ENCODE data around the gene HIGD2A. TPM values are rescaled to one million over a fixed set of nuclear protein-coding genes. Genes with fewer than 3 reads are reported as not detected.

HIGD2A gene
- total and polyA plus RNA-seq, 2 donors (not counting 3 experiments of a cell fraction or from before 2014, with no cell fraction given): 96.2 to 210 TPM

GRCh38 chr5:176360894-176361436 lies 27.6 kb upstream of the HIGD2A start:
- Histone ChIP-seq H3K79me2 (ENCODE audit: control insufficient read depth, insufficient read depth, low read length) (peaks cover 42% of the 10 kb centered on the region), H3K4me1 (ENCODE audit: control insufficient read depth, extremely low read depth, insufficient read depth, low read length) (peaks cover 8% of the 10 kb centered on the region), H3K9me1 (replicated peaks; ENCODE audit: control insufficient read depth, extremely low read depth, insufficient read depth, low read length) (no peaks in the 10 kb centered on the region), H2AFZ (ENCODE audit: low read depth, low read length) (peak overlapping the region; percentile 94), H3K27ac (ENCODE audit: insufficient read depth, low read depth, low read length) (peak overlapping the region; percentile 67), H3K9ac (replicated peaks; ENCODE audit: extremely low read depth, insufficient read depth, low read length) (peak overlapping the region; percentile 95), H3K36me3 (ENCODE audit: control insufficient read depth in 2 of 2, extremely low read depth in 1 of 2, insufficient read depth in 2 of 2, low read length in 2 of 2) (peaks cover 0 to 3% of the 10 kb centered on the region in 2 experiments), H3K27me3 (ENCODE audit: control insufficient read depth in 2 of 2, insufficient read depth in 2 of 2, low read length in 2 of 2) (no peaks in the 10 kb centered on the region), H3K4me2 (ENCODE audit: insufficient read depth, low read length) (peak overlapping the region; percentile 75), H3K9me3 (replicated peaks; ENCODE audit: control insufficient read depth, insufficient read depth, low read length) (no peaks in the 10 kb centered on the region), H4K20me1 (replicated peaks; ENCODE audit: control insufficient read depth, extremely low read depth, insufficient read depth, low read length) (no peaks in the 10 kb centered on the region), H3K4me3 (replicated peaks in 1 of 3; ENCODE audit: insufficient read depth in 1 of 3, low read depth in 1 of 3, low read length in 3 of 3) (peak overlapping the region; percentile 83 to 99 (median 92))
- peak; percentile 39 for DNase-seq (ENCODE audit: low read depth, low spot score)
- peak; percentile 46 for FAIRE-seq
- dilution Hi-C loops (cut with MboI; ENCODE audit: extremely low pct_ligation_motif_present, low sequenced_read_pairs) (no loop called here), intact Hi-C loops (cut with micrococcal nuclease) (loop anchor here (1.0 to 10.0 kb wide), 3 partner anchors 27 to 176 kb away; partner anchors contain the start of genes HIGD2A, NOP16, RNF44 and SIMC1)
- POLR2A ChIA-PET: no interaction called here
- CTCF ChIA-PET: interaction anchor here (1.1 to 2.9 kb wide), 3 partner anchors 11 to 1246 kb away, joined by 3 to 12 read pairs (median 4); no protein-coding TSS in a partner anchor
- no peak for TF ChIP-seq POLR2A (IDR thresholded peaks at IDR 0.05; ENCODE audit: low read depth, low read length)
- no peak for TF ChIP-seq EZH2 (IDR thresholded peaks at IDR 0.05; ENCODE audit: borderline replicate concordance, low read depth, low read length, severe bottlenecking)
- TF ChIP-seq GATA2 (IDR thresholded peaks at IDR 0.05; ENCODE audit: insufficient read depth, insufficient read length, low read depth, low read length): no peak
- TF ChIP-seq FOS (IDR thresholded peaks at IDR 0.05; ENCODE audit: borderline replicate concordance, insufficient read depth, low read length): no peak
- no peak for TF ChIP-seq POLR2AphosphoS5 (IDR thresholded peaks at IDR 0.05; ENCODE audit: insufficient read depth, low read depth, low read length)
- TF ChIP-seq MAX (IDR thresholded peaks at IDR 0.05; ENCODE audit: insufficient read depth, insufficient read length): no peak
- TF ChIP-seq CTCF (IDR thresholded peaks at IDR 0.05; ENCODE audit: extremely low read depth in 1 of 2, insufficient read depth in 1 of 2, low read depth in 1 of 2, low read length in 2 of 2): no peak
- TF ChIP-seq JUN (IDR thresholded peaks at IDR 0.05; ENCODE audit: borderline replicate concordance, insufficient read depth, insufficient read length, low read depth): no peak
- TF ChIP-seq MYC (IDR thresholded peaks at IDR 0.05; ENCODE audit: low read depth, low read length): no peak
- BruUV-seq (replicated peaks): no TSS peak
